ENCODE data around the gene FALEC. TPM values are rescaled to one million over a fixed set of nuclear protein-coding genes. Genes with fewer than 3 reads are reported as not detected.

FALEC gene
- total RNA-seq, 2 experiments from 2014 or later = not detected

DNA sequence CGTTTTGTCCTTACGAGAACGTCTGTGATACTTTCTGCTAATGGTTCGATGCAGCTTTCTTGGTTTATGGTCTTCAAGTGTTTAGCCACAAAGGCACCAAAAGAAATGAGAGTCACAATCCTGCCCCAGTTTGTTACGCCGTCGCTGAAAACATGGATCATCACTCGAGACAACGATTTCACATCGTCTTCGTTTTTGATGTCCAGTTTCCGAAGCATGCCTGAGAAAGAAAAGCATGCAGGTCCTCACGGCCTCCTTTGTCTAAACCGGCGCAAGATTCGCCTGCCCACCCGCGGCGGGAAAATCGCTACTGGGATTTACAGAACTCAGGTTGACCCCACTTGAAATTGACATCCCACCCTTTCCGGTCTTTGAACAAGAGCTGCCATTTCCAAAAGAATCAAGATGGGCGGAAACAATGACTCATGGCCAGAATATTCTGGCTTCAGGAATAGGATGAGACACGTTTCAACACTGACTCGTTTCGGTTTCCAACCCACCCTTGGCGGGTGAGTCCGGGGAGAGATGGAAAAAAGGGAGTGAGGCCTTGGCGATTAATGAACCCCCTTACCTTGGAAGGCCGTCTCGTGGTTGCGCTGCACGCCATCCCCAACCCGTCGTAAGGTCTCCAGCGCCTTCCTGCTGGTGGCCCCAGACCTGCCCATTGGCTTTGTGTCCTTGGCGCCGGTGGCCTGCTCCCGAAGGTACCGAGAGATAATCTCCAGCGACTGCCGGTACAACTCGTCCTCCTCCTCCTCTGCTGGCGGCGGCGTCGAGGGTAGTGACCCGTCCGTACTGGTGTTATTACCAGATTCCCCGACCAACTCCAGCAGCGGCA, 62.9 kb downstream of the FALEC start:
- peak overlapping the region; percentile 98 for H3K4me3 Mint-ChIP-seq
- Histone ChIP-seq H3K9me3 (ENCODE audit: control insufficient read depth in 1 of 2, insufficient read depth in 1 of 2, low read length in 2 of 2) (no peaks in the 10 kb centered on the region), H3K36me3 (ENCODE audit: insufficient read depth, low read length) (peaks cover 54% of the 10 kb centered on the region), H3K27me3 (ENCODE audit: control insufficient read depth in 1 of 2, insufficient read depth in 2 of 2, low read length in 2 of 2) (no peaks in the 10 kb centered on the region), H3K27ac (ENCODE audit: low read depth in 1 of 2, low read length in 2 of 2) (peak overlapping the region; percentile 91 to 97), H3K4me1 (ENCODE audit: insufficient read depth, low read length) (peaks cover 28% of the 10 kb centered on the region), H3K4me3 (ENCODE audit: low read length) (peak overlapping the region; percentile 84)
- H3K9me3 Mint-ChIP-seq = no peaks in the 10 kb centered on the region
- ATAC-seq (ENCODE audit: poor library complexity) (no peak), DNase-seq (peak in 6 of 14 experiments; percentile 26 to 80 (median 56))
- ChIA-PET CTCF (interaction anchor here (1.7 to 14.2 kb wide), 4 partner anchors 10 to 34 kb away, joined by 4 to 183 read pairs (median 14); no protein-coding TSS in a partner anchor), POLR2A (interaction anchor here (0.6 to 15.4 kb wide), 13 partner anchors 11 to 692 kb away, joined by 3 to 1538 read pairs (median 12); partner anchors contain the start of genes ENSA, GOLPH3L, RPRD2 and TARS2)
- peaks cover 47% of the 10 kb centered on the region for H3K4me1 Mint-ChIP-seq (ENCODE audit: low read depth)
- TF ChIP-seq, protein P1, sequence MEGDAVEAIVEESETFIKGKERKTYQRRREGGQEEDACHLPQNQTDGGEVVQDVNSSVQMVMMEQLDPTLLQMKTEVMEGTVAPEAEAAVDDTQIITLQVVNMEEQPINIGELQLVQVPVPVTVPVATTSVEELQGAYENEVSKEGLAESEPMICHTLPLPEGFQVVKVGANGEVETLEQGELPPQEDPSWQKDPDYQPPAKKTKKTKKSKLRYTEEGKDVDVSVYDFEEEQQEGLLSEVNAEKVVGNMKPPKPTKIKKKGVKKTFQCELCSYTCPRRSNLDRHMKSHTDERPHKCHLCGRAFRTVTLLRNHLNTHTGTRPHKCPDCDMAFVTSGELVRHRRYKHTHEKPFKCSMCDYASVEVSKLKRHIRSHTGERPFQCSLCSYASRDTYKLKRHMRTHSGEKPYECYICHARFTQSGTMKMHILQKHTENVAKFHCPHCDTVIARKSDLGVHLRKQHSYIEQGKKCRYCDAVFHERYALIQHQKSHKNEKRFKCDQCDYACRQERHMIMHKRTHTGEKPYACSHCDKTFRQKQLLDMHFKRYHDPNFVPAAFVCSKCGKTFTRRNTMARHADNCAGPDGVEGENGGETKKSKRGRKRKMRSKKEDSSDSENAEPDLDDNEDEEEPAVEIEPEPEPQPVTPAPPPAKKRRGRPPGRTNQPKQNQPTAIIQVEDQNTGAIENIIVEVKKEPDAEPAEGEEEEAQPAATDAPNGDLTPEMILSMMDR (IDR thresholded peaks at IDR 0.05) = no peak
- intact Hi-C loops (cut with DNase I, micrococcal nuclease) = loop anchor here (1.0 to 2.0 kb wide), 5 partner anchors 15 to 50 kb away; partner anchors contain the start of gene ENSA (in 2 of the 2)
- H3K27me3 Mint-ChIP-seq = no peaks in the 10 kb centered on the region
- H3K27ac Mint-ChIP-seq = peak overlapping the region; percentile 98
- peaks cover 73% of the 10 kb centered on the region for H3K36me3 Mint-ChIP-seq (ENCODE audit: low read depth)

DNA sequence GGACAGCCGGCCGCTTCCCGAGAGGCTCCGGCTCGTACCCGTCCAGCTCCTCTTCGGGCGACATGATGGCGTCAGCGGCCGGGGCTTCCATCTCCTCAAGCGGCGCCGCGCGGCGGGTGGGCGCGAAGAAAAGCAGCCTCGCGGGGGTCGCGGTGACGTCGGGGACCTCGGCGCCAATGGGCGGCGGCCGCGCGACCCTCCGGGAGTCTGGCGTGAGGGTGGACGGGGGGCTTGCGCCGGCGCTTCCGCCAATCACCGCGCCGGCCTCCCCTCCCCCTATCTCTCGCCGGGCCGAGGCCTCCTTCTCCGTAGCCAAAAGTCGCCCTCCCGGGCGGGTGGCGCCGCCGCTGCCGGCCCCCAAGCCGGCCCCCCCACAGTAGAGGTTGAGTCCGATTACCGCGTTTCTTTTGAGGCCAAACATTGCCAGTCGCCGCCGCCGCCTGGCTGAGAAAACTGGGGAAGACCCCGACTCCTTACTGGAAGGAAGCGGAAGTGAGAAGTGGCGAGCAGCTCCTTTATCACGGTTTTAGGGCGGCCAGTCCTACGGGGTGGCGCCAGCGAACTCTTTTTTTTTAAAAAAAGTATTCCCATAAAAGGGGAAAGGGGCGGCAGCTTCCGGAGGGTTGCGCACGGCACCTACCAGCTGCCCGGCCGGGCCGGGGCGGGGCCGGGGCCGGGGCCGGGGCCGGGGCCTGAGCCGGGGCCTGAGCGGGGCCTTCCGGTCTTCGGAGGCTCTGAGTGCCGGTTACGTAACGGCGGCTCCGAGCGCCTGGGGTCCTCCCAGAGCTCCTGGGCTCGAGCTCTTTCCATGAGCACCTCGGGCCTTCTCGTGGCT, 63.8 kb downstream of the FALEC start, which contains the start of gene MCL1:
TSS of gene MCL1 (minus strand) at position 501 of the 835 bp plus-strand sequence. CDS start at position 421, 80 bp downstream.
- ChIA-PET CTCF (interaction anchor here (0.6 to 14.2 kb wide), 7 partner anchors 11 to 42 kb away, joined by 4 to 183 read pairs (median 8); no protein-coding TSS in a partner anchor), POLR2A (interaction anchor here (0.6 to 15.4 kb wide), 29 partner anchors 10 to 702 kb away, joined by 3 to 1538 read pairs (median 7); partner anchors contain the start of genes ADAMTSL4, ENSA, FALEC and GOLPH3L)
- peaks cover 39% of the 10 kb centered on the region for H3K4me1 Mint-ChIP-seq (ENCODE audit: low read depth)
- Histone ChIP-seq H3K4me3 (ENCODE audit: low read length) (peak within 1 kb of the TSS; percentile 84), H3K4me1 (ENCODE audit: insufficient read depth, low read length) (peaks cover 21% of the 10 kb centered on the region), H3K27me3 (ENCODE audit: control insufficient read depth in 1 of 2, insufficient read depth in 2 of 2, low read length in 2 of 2) (no peaks in the 10 kb centered on the region), H3K27ac (ENCODE audit: low read depth in 1 of 2, low read length in 2 of 2) (peak within 1 kb of the TSS; percentile 93 to 97), H3K36me3 (ENCODE audit: insufficient read depth, low read length) (peaks cover 46% of the 10 kb centered on the region), H3K9me3 (ENCODE audit: control insufficient read depth in 1 of 2, insufficient read depth in 1 of 2, low read length in 2 of 2) (no peaks in the 10 kb centered on the region)
- H3K27me3 Mint-ChIP-seq = no peaks in the 10 kb centered on the region
- TF ChIP-seq, protein P1 (IDR thresholded peaks at IDR 0.05) = no peak
- H3K9me3 Mint-ChIP-seq = no peaks in the 10 kb centered on the region
- H3K27ac Mint-ChIP-seq = peak within 1 kb of the TSS; percentile 98
- intact Hi-C loops (cut with DNase I, micrococcal nuclease) = loop anchor here (1.0 to 2.0 kb wide), 4 partner anchors 18 to 49 kb away; partner anchors contain the start of gene ENSA (in 2 of the 2)
- ATAC-seq (ENCODE audit: poor library complexity) = peak; percentile 63
- peak within 1 kb of the TSS; percentile 99 for H3K4me3 Mint-ChIP-seq
- H3K36me3 Mint-ChIP-seq (ENCODE audit: low read depth) = peaks cover 65% of the 10 kb centered on the region
- DNase-seq = peak; percentile 70 to 95 (median 82)
